ENCODE results near the gene ILDR2.

The ILDR2 gene, protein sequence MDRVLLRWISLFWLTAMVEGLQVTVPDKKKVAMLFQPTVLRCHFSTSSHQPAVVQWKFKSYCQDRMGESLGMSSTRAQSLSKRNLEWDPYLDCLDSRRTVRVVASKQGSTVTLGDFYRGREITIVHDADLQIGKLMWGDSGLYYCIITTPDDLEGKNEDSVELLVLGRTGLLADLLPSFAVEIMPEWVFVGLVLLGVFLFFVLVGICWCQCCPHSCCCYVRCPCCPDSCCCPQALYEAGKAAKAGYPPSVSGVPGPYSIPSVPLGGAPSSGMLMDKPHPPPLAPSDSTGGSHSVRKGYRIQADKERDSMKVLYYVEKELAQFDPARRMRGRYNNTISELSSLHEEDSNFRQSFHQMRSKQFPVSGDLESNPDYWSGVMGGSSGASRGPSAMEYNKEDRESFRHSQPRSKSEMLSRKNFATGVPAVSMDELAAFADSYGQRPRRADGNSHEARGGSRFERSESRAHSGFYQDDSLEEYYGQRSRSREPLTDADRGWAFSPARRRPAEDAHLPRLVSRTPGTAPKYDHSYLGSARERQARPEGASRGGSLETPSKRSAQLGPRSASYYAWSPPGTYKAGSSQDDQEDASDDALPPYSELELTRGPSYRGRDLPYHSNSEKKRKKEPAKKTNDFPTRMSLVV

DNA sequence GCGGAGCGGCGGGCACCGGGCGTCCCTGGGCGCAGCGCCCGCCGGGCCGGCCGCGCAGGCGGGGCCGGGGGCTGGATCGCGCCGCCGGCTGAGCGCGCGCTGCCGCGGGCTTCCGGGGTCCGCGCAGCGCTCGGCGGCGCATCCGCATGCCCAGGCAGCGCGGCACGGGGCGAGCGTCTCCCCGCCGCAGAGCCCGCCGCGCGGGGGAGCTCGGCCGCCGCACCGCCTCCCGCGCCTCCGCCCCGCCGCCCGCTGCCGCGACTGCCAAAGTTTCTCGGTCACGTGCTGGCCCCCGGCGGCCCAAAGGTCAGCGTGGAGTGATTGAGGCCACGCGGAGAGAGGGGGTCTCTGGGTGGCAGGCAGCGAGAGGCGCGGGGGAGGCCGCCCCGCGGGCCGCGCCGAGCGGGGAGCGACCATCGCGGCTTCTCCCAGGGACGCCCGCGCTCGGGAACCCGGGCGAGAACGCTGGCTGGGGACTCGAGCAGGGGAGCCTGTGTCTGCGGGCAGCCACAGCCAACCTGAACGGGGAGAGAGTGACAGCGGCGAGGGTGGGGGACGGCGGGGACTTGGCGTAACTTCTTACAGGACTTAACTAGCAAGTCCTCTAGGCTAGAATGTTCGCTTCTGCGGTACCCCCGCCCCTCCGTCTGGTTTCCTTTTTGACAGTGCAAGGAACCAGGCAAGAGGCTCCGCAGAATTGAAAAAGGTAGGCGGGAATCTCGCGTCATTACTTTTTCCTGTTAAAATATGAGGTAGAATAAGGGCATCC is at the start of gene ILDR2:
TSS of gene ILDR2 (minus strand) at position 180 of the 769 bp plus-strand sequence. CDS start 272 bp downstream, outside the sequence.
- peak; percentile 42 for DNase-seq

DNA sequence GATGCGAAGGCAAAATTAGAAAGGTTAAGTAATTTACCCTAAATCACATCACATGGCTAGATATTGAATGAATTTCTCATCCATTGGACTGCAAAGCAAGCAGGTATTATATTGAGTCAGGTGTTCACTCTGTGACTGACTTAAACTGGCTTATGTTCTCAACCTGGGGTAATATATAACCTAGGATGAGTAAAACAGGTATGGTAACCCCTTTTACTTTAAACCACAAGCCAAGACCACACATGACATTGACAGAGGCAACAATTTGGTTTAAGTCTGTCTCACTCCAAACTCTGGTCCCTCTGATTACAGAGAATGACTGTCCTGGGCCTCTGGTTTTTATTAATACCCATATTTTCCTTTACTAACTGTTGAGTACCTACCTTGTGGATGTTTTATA is 47.0 kb upstream of the ILDR2 start:
- DNase-seq = no peak

- DNase-seq = no peak
These were observed 40.9 kb upstream of the ILDR2 start for GRCh38 chr1:167016100-167016750.

GRCh38 chr1:167013108-167013929 is 38.0 kb upstream of the ILDR2 start:
- no peak for DNase-seq

DNA sequence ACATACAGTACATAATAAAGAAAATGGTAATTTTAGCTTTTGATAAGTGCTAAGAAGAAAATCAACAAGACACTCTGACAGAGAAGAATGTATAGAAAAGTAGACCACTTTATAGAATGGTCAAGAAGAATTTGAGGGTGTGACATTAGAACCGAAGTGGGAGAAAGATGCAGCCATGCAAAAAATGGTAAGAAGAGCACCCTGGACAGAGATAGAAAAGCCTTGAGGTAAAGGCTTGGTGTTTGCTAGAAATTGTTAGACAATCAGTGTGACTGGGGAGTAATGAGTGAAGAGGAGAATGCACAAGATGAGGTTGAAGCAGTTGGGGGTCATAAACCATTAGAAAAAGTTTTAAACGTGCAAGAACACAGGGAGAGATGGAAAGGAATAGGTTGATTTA is 37.2 kb upstream of the ILDR2 start:
- no peak for DNase-seq

GRCh38 chr1:167011560-167012191 is 36.3 kb upstream of the ILDR2 start:
- no peak for DNase-seq

DNA sequence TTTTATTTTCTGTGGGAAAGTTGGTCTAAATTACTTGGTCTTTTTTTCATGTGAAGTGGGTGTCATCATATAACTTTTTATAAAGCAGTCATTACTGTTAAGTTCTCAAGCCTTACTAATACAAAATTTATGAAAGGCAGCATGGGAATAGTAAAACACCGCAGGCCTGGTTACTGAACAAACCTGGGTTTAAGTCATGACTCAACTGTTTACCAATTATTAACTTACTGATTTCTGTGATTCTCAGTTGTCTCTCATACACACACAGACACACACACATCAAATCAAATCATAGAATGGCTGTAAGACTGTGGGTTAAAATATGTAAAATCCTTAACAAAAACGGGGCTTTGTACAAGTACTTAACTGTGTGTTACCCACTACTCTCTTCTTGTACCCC is 28.4 kb upstream of the ILDR2 start:
- DNase-seq = no peak

DNA sequence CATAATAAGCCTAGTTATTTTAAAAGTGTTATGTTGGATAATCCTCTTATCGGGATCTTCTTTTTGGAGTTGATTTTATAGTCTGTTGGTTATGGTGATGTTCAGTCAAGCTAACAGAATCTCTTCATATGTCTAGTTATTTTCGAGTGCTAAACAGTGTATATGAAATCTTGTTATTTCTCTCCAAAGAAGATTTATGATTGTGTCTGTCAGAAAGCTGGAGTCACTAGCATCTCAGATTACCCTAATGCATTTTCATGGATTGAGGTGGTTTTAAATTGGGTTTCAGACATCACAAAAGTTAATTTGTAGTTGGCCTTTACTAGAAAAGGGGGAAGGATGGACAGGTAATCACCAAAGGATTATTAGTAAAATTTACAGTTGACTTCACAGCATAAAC is 27.0 kb upstream of the ILDR2 start:
- no peak for DNase-seq

DNA sequence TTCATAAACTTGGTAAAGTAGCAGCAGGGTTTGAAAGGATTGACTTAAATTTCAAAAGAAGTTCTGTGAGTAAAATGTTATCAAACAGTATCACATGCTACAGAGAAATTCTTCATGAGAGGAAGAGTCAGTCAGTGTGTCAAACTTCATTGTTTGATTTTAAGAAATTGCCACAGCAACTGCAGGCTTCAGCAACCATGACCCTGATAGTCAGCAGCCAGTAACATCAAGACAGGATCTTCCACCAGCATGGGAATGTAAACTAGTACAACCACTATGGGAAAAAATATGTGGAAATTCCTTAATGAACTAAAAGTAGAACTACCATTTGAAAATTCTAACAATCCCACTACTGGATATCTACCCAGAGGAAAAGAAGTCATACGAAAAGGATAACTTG is 25.2 kb upstream of the ILDR2 start:
- no peak for DNase-seq

DNA sequence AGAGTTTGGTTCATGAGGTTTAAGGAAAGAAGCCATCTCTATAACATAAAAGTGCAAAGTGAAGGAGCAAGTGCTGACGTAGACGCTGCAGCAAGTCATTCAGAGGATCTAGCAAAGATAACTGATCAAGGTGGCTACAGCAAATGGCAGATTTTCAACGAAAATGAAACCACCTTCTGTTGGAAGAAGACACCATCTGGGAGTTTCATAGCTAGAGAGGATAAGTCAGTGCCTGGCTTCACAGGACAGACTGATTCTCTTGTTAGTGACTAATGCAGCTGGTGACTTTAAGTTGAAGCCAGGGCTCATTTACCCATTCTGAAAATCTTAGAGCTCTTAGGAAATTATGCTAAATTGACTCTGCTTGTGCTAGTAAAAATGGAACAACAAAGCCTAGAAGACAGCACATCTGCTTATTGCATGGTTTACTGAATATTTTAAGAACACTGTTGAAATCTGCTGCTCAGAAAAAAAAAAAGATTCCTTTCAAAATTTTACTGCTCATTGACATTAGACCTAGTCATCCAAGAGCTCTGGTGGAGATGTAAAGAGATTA is 24.2 kb upstream of the ILDR2 start:
- DNase-seq = no peak

DNA sequence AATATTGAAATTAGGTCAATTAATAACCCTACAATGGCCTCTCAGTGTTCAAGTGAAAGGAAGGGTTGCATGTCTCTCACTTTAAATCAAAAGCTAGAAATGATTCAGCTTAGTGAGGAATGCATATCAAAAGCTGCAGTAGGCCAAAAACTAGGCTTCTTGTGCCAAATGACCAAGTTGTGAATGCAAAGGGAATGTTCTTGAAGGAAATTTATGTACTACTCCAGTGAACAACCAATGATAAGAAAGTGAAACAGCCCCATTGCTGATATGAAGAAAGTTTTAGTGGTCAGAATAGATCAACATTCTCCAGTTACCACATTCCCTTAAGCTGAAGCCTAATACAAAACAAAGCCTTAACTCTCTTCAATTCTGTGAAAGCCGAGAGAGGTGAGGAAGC is 23.7 kb upstream of the ILDR2 start:
- DNase-seq = no peak

DNA sequence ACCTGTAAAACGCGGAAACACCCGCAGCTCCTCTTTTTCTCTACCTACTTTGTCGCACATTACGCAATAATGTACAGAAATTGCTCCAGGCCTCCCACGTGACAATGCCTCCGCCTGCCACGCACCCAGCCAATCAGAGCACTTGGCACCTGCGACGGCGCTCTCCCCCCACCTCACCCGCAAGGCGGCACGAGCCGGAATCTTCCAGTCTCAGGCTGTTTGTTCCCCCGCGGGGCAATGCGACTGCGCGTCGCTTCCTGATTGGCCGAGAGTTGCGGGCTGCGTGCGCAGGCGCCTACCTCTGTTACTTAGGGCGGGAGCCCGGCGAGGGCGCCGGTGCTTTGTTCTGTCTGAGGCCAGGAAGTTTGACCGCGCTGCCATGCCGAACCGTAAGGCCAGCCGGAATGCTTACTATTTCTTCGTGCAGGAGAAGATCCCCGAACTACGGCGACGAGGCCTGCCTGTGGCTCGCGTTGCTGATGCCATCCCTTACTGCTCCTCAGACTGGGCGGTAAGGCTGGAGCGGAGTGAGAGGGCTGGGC is 13.7 kb upstream of the ILDR2 start, which contains the start of gene MAEL:
TSS of gene MAEL (plus strand) at position 307 of the 542 bp plus-strand sequence. CDS start at position 380, 73 bp downstream.
- no peak for DNase-seq

GRCh38 chr1:166981589-166981988 is 6.2 kb upstream of the ILDR2 start:
- no peak for DNase-seq

GRCh38 chr1:166980818-166981217 is 5.5 kb upstream of the ILDR2 start:
- no peak for DNase-seq

DNA sequence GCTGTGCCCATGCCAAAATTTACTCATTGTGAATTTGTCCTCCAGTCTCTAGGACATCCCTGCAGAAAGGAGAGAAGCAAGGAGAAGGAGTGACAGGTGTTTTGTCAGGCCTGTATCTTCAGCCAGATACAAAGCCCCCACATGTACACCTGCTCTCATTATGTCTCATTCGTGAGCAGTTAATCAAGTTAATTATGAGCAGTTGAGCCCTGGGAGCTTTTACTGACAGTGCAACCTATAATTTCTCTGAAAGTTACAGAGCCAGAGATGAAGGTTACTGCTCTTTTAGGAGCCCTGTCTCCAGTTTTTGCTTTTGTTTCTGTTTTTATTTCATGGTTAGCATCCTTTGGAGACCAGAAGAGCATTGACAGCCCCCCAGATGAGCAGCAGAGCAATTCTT is 5.0 kb upstream of the ILDR2 start:
- no peak for DNase-seq

DNA sequence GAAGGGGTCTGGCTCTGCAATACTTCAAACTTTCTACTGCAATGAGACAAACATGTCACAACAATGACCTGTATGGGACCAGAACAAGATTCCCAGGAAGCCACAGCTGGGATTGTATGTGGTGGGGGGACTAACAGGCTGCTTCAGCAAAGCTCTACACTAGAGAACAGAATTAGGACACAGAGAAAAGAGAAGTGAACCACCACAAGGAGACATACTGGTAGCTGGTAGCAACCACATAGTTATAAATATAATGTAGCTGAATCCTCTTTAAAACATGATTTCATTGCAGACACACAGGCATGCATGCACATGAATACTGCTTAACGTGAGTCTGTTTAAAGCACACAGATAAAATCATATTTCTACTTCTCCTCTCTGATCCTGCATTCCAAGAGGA is 3.5 kb upstream of the ILDR2 start:
- DNase-seq = no peak

- no peak for DNase-seq
These were observed 2.6 kb upstream of the ILDR2 start for GRCh38 chr1:166977951-166978350.

GRCh38 chr1:166974647-166975345 is 544 bp downstream of the ILDR2 start:
- peak; percentile 15 for DNase-seq

DNA sequence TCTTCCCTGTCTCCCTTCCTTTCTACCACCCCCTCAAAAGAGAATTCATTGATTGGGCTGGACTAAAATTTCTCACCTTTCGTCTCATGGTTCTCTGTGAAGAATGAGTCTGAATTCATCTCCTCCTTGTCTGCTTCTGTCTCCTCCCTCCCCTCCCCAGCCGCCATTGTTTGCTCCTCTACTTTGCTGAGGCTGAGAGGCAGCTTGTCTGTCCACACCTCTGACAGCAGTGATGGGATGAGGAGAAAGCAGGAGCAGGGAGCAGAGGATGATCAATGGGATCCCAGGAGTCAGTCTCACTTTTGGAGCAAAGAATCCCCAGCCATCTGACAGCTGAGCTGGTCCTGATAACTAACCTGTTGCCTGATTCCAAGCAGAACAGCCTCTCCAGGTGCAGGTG is 2.5 kb downstream of the ILDR2 start:
- DNase-seq = no peak

- no peak for DNase-seq
These were observed 3.1 kb downstream of the ILDR2 start for GRCh38 chr1:166972193-166972592.
